T follicular helper cell (primary cell): ENCODE data around the gene FASTKD1.
"Not testable (repeated sequence)": the region's sequence is repeated elsewhere in the genome, so short reads cannot be mapped to it uniquely, and the experiment has no call there.

Experiments used
- DNase-seq: peaks from one replicate; pipeline ENCODE4 v3.0.0-alpha.2; 2020; ENCODE audit warnings: low read depth
- total RNA-seq, 2 experiments: gene quantifications; one replicate each; lab custom pipeline; 2026; lab: John Stamatoyannopoulos, UW

FASTKD1 gene
- total RNA-seq = 32.2 to 48.9 reads per million in 2 experiments

GRCh38 chr2:169573160-169573973, at the start of gene FASTKD1:
FASTKD1 (minus strand) TSS chr2:169573865; CDS start chr2:169572029, 1,836 bp downstream.
- peak; percentile 81 for DNase-seq

GRCh38 chr2:169623235-169623634, 49.6 kb upstream of the FASTKD1 start:
- DNase-seq = no peak

- DNase-seq = no peak
Measured at GRCh38 chr2:169620509-169620908, 46.8 kb upstream of the FASTKD1 start.

- DNase-seq = no peak
Measured at GRCh38 chr2:169619946-169620345, 46.3 kb upstream of the FASTKD1 start.

- DNase-seq = not testable (repeated sequence)
Measured at GRCh38 chr2:169615982-169616381, 42.3 kb upstream of the FASTKD1 start.

- DNase-seq = no peak
Measured at GRCh38 chr2:169613876-169614275, 40.2 kb upstream of the FASTKD1 start.

GRCh38 chr2:169609264-169609663, 35.6 kb upstream of the FASTKD1 start:
- no peak for DNase-seq

GRCh38 chr2:169599568-169599967, 25.9 kb upstream of the FASTKD1 start:
- DNase-seq = no peak

- no peak for DNase-seq
Measured at GRCh38 chr2:169598982-169599381, 25.3 kb upstream of the FASTKD1 start.

GRCh38 chr2:169596546-169596945, 22.9 kb upstream of the FASTKD1 start:
- not testable (repeated sequence) for DNase-seq

- DNase-seq = no peak
Measured at GRCh38 chr2:169590804-169591203, 17.1 kb upstream of the FASTKD1 start.

GRCh38 chr2:169585673-169586072, 12.0 kb upstream of the FASTKD1 start:
- DNase-seq = no peak

- DNase-seq = peak; percentile 83
Measured at GRCh38 chr2:169584005-169584877, 10.6 kb upstream of the FASTKD1 start, which contains the start of gene PPIG. PPIG (plus strand) TSS chr2:169584351; CDS start chr2:169604042, 19,691 bp downstream.

GRCh38 chr2:169583518-169583917, 9.9 kb upstream of the FASTKD1 start:
- DNase-seq = no peak

- DNase-seq = not testable (repeated sequence)
Measured at GRCh38 chr2:169582552-169583266, 9.0 kb upstream of the FASTKD1 start.

- no peak for DNase-seq
Measured at GRCh38 chr2:169579044-169579443, 5.4 kb upstream of the FASTKD1 start.

GRCh38 chr2:169575264-169575663, 1.6 kb upstream of the FASTKD1 start:
- DNase-seq = not testable (repeated sequence)

GRCh38 chr2:169574539-169574938, 874 bp upstream of the FASTKD1 start:
- DNase-seq = not testable (repeated sequence)

GRCh38 chr2:169573974-169574299, 272 bp upstream of the FASTKD1 start:
- no peak for DNase-seq

- no peak for DNase-seq
Measured at GRCh38 chr2:169572821-169573159, 875 bp downstream of the FASTKD1 start.

- no peak for DNase-seq
Measured at GRCh38 chr2:169572189-169572588, 1.5 kb downstream of the FASTKD1 start.

GRCh38 chr2:169571571-169571970, 2.1 kb downstream of the FASTKD1 start:
- DNase-seq = no peak
